Measurements from ENCODE around the gene WHRN.

Gene WHRN

DNA sequence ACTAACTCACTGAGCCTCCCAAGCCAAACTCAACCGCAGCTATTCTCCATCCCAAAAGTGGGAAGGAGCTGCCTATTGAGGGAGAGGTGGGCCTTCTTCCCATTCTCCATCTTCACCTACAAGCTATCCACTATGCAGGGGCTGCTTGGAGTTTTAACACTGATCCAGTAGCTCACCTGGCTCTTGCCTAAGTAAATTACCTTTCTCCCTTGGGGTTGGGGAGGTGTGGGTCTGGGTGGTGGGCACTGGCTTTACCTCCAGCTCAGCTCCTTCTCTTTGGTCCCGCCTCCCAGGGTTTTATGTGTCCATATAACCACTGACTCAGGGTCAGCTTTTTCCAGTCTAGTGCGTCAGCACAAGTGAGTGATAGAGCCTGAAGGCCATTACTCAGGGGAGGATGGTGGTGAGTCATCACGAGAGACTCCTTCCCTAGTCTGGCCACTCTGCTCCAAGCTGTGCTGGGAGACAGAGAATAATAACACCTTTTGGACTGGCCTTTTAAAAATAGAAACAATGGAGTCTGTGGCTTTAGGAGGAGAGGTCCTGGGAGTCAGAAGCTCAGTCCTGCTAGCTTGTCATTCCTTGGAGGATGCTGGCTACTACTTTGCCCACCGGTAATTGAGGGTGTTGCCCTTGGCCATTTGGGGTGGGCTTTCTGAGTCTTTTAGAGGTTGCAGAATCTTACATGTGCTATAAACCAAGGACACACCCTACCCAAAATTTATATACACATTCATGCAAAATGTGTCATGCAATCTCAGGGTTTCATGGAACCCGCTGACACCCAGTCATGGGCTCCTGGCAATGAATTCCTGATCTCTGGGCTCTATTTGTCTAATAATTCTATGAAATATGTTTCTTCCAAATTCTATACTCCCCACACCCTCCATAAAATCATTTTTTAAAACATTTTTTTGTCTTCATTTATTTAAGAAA, 46.7 kb upstream of the WHRN start:
- Histone ChIP-seq H3K27ac (ENCODE audit: low read depth, low read length) (no peak overlapping the region), H3K9ac (ENCODE audit: low read length) (no peak overlapping the region), H2AFZ (ENCODE audit: low read depth, low read length, severe bottlenecking) (no peak overlapping the region), H3K4me3 (ENCODE audit: insufficient read depth, low read length, poor library complexity, severe bottlenecking) (no peak overlapping the region), H4K20me1 (ENCODE audit: low read depth, low read length) (no peaks in the 10 kb centered on the region), H3F3A (ENCODE audit: insufficient read depth) (no peaks in the 10 kb centered on the region), H3K36me3 (ENCODE audit: low read length) (no peaks in the 10 kb centered on the region), H3K4me2 (ENCODE audit: low read depth, low read length, poor library complexity, severe bottlenecking) (no peak overlapping the region), H3K9me2 (replicated peaks; ENCODE audit: insufficient read depth, low read length) (no peaks in the 10 kb centered on the region), H3K9me3 (ENCODE audit: insufficient read depth, low read length) (no peaks in the 10 kb centered on the region), H3K79me2 (ENCODE audit: insufficient read depth, low read length) (no peaks in the 10 kb centered on the region), H3K27me3 (ENCODE audit: low read length) (no peaks in the 10 kb centered on the region)
- TF ChIP-seq, protein P1, sequence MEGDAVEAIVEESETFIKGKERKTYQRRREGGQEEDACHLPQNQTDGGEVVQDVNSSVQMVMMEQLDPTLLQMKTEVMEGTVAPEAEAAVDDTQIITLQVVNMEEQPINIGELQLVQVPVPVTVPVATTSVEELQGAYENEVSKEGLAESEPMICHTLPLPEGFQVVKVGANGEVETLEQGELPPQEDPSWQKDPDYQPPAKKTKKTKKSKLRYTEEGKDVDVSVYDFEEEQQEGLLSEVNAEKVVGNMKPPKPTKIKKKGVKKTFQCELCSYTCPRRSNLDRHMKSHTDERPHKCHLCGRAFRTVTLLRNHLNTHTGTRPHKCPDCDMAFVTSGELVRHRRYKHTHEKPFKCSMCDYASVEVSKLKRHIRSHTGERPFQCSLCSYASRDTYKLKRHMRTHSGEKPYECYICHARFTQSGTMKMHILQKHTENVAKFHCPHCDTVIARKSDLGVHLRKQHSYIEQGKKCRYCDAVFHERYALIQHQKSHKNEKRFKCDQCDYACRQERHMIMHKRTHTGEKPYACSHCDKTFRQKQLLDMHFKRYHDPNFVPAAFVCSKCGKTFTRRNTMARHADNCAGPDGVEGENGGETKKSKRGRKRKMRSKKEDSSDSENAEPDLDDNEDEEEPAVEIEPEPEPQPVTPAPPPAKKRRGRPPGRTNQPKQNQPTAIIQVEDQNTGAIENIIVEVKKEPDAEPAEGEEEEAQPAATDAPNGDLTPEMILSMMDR (IDR thresholded peaks at IDR 0.05; ENCODE audit: insufficient read depth, low read length, poor library complexity, severe bottlenecking), result no peak
- no peak for TF ChIP-seq EZH2phosphoT487 (conservative IDR thresholded peaks at IDR 0.05; ENCODE audit: low read length)

DNA sequence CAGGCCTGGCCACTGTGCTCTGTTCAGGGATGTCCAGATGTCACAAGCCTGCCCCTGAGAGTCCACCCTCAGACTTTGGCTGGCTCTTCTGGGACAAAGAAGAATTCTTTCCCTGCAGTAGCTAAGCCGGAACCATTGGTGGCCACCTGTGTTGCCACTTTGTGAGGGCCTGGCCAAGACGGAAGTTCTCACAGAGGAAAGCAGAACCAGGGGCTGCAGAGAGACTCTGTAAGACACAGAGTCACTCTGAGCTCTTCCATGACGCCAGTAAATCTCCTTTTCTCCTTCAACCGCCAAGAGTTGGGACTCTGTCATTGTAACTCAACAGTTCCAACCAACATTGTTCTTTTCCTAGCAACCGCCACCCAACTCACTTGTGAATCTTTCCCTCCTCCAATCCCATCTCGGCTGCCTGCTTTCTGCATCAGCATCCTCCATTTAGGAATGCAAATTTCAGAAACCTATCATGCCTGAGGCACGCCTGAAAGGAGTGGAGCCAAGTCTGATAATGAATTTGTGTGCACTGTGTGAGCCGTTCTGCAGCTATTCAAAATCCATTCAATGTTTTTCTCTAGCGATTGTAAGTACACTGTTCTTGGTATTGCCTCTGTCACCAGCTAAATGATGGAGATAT, 44.5 kb upstream of the WHRN start:
- Histone ChIP-seq H3K27ac (ENCODE audit: low read depth, low read length) (no peak overlapping the region), H4K20me1 (ENCODE audit: low read depth, low read length) (no peaks in the 10 kb centered on the region), H3K9me3 (ENCODE audit: insufficient read depth, low read length) (no peaks in the 10 kb centered on the region), H3K79me2 (ENCODE audit: insufficient read depth, low read length) (no peaks in the 10 kb centered on the region), H3F3A (ENCODE audit: insufficient read depth) (no peaks in the 10 kb centered on the region), H2AFZ (ENCODE audit: low read depth, low read length, severe bottlenecking) (no peak overlapping the region), H3K9ac (ENCODE audit: low read length) (no peak overlapping the region), H3K27me3 (ENCODE audit: low read length) (no peaks in the 10 kb centered on the region), H3K4me2 (ENCODE audit: low read depth, low read length, poor library complexity, severe bottlenecking) (no peak overlapping the region), H3K9me2 (replicated peaks; ENCODE audit: insufficient read depth, low read length) (no peaks in the 10 kb centered on the region), H3K4me3 (ENCODE audit: insufficient read depth, low read length, poor library complexity, severe bottlenecking) (no peak overlapping the region), H3K36me3 (ENCODE audit: low read length) (no peaks in the 10 kb centered on the region)
- TF ChIP-seq EZH2phosphoT487 (conservative IDR thresholded peaks at IDR 0.05; ENCODE audit: low read length), result no peak
- TF ChIP-seq, protein P1 (IDR thresholded peaks at IDR 0.05; ENCODE audit: insufficient read depth, low read length, poor library complexity, severe bottlenecking), result no peak

DNA sequence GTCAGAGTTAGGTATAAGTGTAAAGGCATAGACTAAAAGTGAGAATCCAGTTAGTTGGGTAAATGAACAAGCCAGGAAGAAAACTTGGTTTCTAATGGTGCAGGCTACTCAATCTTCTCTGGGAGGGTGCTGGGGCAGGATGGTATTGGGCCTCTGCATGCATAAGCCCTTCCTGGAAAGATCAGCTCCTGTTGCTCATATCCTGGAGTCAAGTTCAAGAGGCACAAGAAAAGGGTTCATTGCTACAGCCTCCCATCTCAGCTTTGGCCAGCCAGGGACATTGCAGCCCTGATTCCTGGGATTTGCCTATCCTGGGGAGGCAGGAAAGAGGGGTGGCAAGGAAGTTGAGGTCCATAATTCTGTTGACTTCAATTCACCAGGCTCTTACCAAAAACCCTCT, 41.6 kb upstream of the WHRN start:
- Histone ChIP-seq H3F3A (ENCODE audit: insufficient read depth) (no peaks in the 10 kb centered on the region), H3K79me2 (ENCODE audit: insufficient read depth, low read length) (no peaks in the 10 kb centered on the region), H3K9me3 (ENCODE audit: insufficient read depth, low read length) (no peaks in the 10 kb centered on the region), H3K36me3 (ENCODE audit: low read length) (no peaks in the 10 kb centered on the region), H4K20me1 (ENCODE audit: low read depth, low read length) (no peaks in the 10 kb centered on the region), H3K4me2 (ENCODE audit: low read depth, low read length, poor library complexity, severe bottlenecking) (no peak overlapping the region), H3K9me2 (replicated peaks; ENCODE audit: insufficient read depth, low read length) (no peaks in the 10 kb centered on the region), H3K27ac (ENCODE audit: low read depth, low read length) (no peak overlapping the region), H2AFZ (ENCODE audit: low read depth, low read length, severe bottlenecking) (no peak overlapping the region), H3K4me3 (ENCODE audit: insufficient read depth, low read length, poor library complexity, severe bottlenecking) (no peak overlapping the region), H3K9ac (ENCODE audit: low read length) (no peak overlapping the region), H3K27me3 (ENCODE audit: low read length) (no peaks in the 10 kb centered on the region)
- TF ChIP-seq EZH2phosphoT487 (conservative IDR thresholded peaks at IDR 0.05; ENCODE audit: low read length), result no peak
- TF ChIP-seq, protein P1 (IDR thresholded peaks at IDR 0.05; ENCODE audit: insufficient read depth, low read length, poor library complexity, severe bottlenecking), result no peak
